K562 (cell line): ENCODE results near the gene ZNF750. TPM values are rescaled to one million over a fixed set of nuclear protein-coding genes. Genes with fewer than 3 reads are reported as not detected.
A peak's percentile ranks its signal among the peaks of the same experiment; 100 is the strongest.

Experiments
- CBX2 ChIP-seq: fragments of 200-600 bp; sonication (generic); IDR thresholded peaks from one replicate; pipeline ENCODE4 v1.6.1; 2012; ENCODE audit warnings: mild to moderate bottlenecking, low read length, inconsistent platforms; ENCODE audit not compliant: insufficient read depth, poor library complexity, severe bottlenecking
- CXXC5 ChIP-seq: fragments of 250-450 bp; sonication (Bioruptor Pico); IDR thresholded peaks from 2 replicates; pipeline ENCODE4 v1.8.0; 2022; ENCODE audit warnings: inconsistent platforms, mild to moderate bottlenecking, moderate library complexity
- DPF2 ChIP-seq: fragments of 450-650 bp; IDR thresholded peaks from 2 replicates; pipeline ENCODE4 v1.6.1; 2016
- ELF1 ChIP-seq: fragments of 200-800 bp; sonication (Bioruptor generic); IDR thresholded peaks from 2 replicates; pipeline ENCODE4 v1.6.1; 2016; ENCODE audit warnings: missing genetic modification characterization, missing compliant biosample characterization
- FOSL1 ChIP-seq: fragments of 200-800 bp; sonication (Bioruptor generic); conservative IDR thresholded peaks from 2 replicates; pipeline ENCODE4 v1.6.1; 2016; ENCODE audit warnings: missing genetic modification characterization, missing compliant biosample characterization
- MBD1 ChIP-seq: fragments of 250-450 bp; sonication (Bioruptor Pico); IDR thresholded peaks from 2 replicates; pipeline ENCODE4 v1.8.0; 2022; ENCODE audit warnings: inconsistent platforms
- MYC ChIP-seq, 2 experiments: fragments of 250-450 bp in 1 of 2; sonication (Bioruptor Pico) in 1 of 2; IDR thresholded peaks; 2 replicates each; pipeline versions ENCODE4 v1.5.1 to v1.6.1; 2012 to 2021; ENCODE audit warnings: low read depth in 2 of 2, borderline replicate concordance in 1 of 2, improper control_type of control experiment in 1 of 2, low read length in 1 of 2, mild to moderate bottlenecking in 1 of 2, moderate library complexity in 1 of 2
- PCBP1 ChIP-seq: fragments of 200-400 bp; formaldehyde crosslinking; IDR thresholded peaks from 2 replicates; pipeline ENCODE4 v1.6.1; 2018; ENCODE audit warnings: mild to moderate bottlenecking, low read depth, low read length; ENCODE audit not compliant: poor library complexity, severe bottlenecking
- RAD51 ChIP-seq: fragments of 450-650 bp; IDR thresholded peaks from 2 replicates; pipeline ENCODE4 v1.7.1; 2016; ENCODE audit warnings: low read depth, mild to moderate bottlenecking, borderline replicate concordance
- SMARCA4 ChIP-seq: fragments of 450-650 bp; IDR thresholded peaks from 2 replicates; pipeline ENCODE4 v1.6.1; 2016
- U2AF1 ChIP-seq: fragments of 200-400 bp; formaldehyde crosslinking; optimal IDR thresholded peaks from 2 replicates; pipeline ENCODE3; 2017; ENCODE audit warnings: mild to moderate bottlenecking, low read depth, low read length, moderate library complexity
- VEZF1 ChIP-seq: fragments of 200-800 bp; sonication (Bioruptor generic); IDR thresholded peaks from 2 replicates; pipeline ENCODE4 v1.6.1; 2017; ENCODE audit warnings: missing genetic modification characterization, missing compliant biosample characterization
- ZBTB17 ChIP-seq: fragments of 450-650 bp; formaldehyde crosslinking; IDR thresholded peaks from 2 replicates; pipeline ENCODE4 v1.4.0; 2020; ENCODE audit warnings: mild to moderate bottlenecking
- ZBTB7A ChIP-seq: IDR thresholded peaks from 2 replicates; pipeline ENCODE4 v1.6.1; 2011; ENCODE audit warnings: low read depth, mild to moderate bottlenecking, low read length, moderate library complexity, borderline replicate concordance; ENCODE audit not compliant: control insufficient read depth
- ZNF780A ChIP-seq: fragments of 250-450 bp; sonication (Bioruptor Pico); IDR thresholded peaks from 2 replicates; pipeline ENCODE4 v1.5.0; 2021; ENCODE audit warnings: mild to moderate bottlenecking
- polyA plus RNA-seq, 8 experiments: library from polyadenylated mRNA; depleted of rRNA in 4 of 8; stranded (reverse) in 5 of 8; unstranded in 3 of 8; fragments of >200 nt; fragmentation: Nextera tagmentation in 2 of 8; fragmentation: Illumina TruSeq in 1 of 8; extraction: Ambion mirVana in 2 of 8; extraction: Trizol in 1 of 8; gene quantifications; 2 replicates each; pipeline versions ENCODE4 v1.2.1 to v1.2.3, GENCODE V29; 2011 to 2014; ENCODE audit warnings: inconsistent platforms in 1 of 8, missing spikeins in 1 of 8
- total RNA-seq, 7 experiments: library from RNA; depleted of rRNA in 6 of 7; stranded (reverse); fragments of >200 nt in 6 of 7; fragmentation: Illumina TruSeq in 2 of 7; extraction: Trizol in 2 of 7; gene quantifications; 2 replicates each; pipeline versions ENCODE4 v1.2.1 to v1.2.3, GENCODE V29; 2011 to 2021; ENCODE audit warnings: low replicate concordance in 1 of 7
- TF ChIP-seq, protein P1 (sequence below): fragments of 450-650 bp; IDR thresholded peaks from 2 replicates; pipeline ENCODE4 v1.7.0; 2016; ENCODE audit warnings: borderline replicate concordance
- TF ChIP-seq, protein P2 (sequence below): sonication (generic); formaldehyde crosslinking; IDR thresholded peaks from 2 replicates; pipeline ENCODE4 v1.8.0; 2022; ENCODE audit warnings: mild to moderate bottlenecking, missing genetic modification reagents, borderline replicate concordance

Gene ZNF750
- total and polyA plus RNA-seq, 9 of the 15 experiments (the other 6 are each of a cell fraction or from before 2014, with no cell fraction given): not detected

DNA sequence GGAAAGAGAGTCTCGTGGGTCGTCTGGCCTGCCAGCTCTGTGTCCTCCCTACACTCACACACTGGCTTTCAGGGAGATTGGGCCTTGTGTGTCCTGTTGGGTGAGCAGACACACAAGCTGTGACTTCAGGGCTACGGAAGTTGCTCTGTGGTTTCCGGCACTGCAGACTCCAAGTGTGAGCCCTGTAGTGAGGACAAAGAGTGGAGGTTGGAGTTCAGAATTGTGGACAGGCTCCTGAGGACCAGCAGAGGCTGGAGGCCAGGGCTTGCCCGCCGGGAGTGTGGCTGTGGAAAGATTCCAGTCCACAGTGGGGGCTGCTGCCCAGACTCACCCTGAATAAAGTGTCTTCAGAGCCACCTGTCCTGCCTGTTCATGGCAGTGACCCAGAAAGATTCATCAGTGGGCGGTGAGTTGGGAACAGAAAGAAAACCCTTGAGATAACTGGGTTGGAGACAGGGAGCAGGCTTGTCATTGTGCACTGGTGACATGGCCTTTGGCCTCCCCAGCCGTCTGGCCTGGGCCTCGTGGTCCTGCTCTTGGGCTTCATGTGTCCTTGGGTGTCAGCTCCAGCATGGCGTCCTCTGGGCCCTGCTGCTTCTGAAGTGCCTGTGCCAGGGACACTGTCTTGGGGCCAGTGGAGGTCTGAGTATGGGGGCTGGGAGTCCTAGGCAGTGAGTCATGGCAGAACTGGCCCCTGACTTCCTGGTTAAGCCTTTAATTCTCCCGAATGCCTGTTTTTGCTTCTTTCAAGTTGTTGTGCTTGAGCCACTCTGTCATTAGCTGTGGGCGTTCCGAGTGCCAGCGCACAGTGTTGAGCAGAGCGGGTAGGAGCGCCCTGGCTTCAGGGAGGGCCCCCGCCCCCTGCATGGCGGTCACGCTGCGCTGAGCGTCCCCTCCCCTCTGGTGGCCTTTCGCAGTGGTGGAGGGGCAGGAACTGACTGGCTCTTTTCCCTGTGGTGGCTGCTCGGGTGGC lies 19.9 kb upstream of the ZNF750 start (continued):
- TF ChIP-seq MBD1 (CRISPR knock-in tag) (no peak), VEZF1 (CRISPR knock-in tag) (peak; percentile 45; the same call in 1 of the 2 replicates), ZBTB17 (no peak), CBX2 (no peak), CXXC5 (CRISPR knock-in tag) (no peak), ZBTB7A (peak; percentile 59; the same call in 1 of the 2 replicates), ELF1 (tag) (peak; percentile 48), MYC (IDR thresholded peaks at IDR 0.05; ENCODE audit: low read depth, low read length) (peak; percentile 48; the same call in 1 of the 2 replicates), MYC (CRISPR knock-in tag; IDR thresholded peaks at IDR 0.05; ENCODE audit: borderline replicate concordance, low read depth) (no peak), FOSL1 (tag) (peak; percentile 68), U2AF1 (no peak), SMARCA4 (0 out of 2 replicates have a peak, but pooled peaks have one; percentile 27), PCBP1 (no peak), DPF2 (peak; percentile 62; the same call in 1 of the 2 replicates), RAD51 (no peak), ZNF780A (CRISPR knock-in tag) (no peak)
- TF ChIP-seq, protein P1, sequence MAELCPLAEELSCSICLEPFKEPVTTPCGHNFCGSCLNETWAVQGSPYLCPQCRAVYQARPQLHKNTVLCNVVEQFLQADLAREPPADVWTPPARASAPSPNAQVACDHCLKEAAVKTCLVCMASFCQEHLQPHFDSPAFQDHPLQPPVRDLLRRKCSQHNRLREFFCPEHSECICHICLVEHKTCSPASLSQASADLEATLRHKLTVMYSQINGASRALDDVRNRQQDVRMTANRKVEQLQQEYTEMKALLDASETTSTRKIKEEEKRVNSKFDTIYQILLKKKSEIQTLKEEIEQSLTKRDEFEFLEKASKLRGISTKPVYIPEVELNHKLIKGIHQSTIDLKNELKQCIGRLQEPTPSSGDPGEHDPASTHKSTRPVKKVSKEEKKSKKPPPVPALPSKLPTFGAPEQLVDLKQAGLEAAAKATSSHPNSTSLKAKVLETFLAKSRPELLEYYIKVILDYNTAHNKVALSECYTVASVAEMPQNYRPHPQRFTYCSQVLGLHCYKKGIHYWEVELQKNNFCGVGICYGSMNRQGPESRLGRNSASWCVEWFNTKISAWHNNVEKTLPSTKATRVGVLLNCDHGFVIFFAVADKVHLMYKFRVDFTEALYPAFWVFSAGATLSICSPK: no peak
- TF ChIP-seq, protein P2, sequence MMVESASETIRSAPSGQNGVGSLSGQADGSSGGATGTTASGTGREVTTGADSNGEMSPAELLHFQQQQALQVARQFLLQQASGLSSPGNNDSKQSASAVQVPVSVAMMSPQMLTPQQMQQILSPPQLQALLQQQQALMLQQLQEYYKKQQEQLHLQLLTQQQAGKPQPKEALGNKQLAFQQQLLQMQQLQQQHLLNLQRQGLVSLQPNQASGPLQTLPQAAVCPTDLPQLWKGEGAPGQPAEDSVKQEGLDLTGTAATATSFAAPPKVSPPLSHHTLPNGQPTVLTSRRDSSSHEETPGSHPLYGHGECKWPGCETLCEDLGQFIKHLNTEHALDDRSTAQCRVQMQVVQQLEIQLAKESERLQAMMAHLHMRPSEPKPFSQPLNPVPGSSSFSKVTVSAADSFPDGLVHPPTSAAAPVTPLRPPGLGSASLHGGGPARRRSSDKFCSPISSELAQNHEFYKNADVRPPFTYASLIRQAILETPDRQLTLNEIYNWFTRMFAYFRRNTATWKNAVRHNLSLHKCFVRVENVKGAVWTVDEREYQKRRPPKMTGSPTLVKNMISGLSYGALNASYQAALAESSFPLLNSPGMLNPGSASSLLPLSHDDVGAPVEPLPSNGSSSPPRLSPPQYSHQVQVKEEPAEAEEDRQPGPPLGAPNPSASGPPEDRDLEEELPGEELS (CRISPR knock-in tag): no peak
